Gastroesophageal sphincter (tissue), 4 donors: ENCODE results near the gene GLIPR1L2. TPM values are rescaled to one million over a fixed set of nuclear protein-coding genes. Genes with fewer than 3 reads are reported as not detected.

Experiments used
- ATAC-seq: fragments of 150-250 bp; one replicate; pipeline ENCODE4 v1.9.1; 2016; ENCODE audit warnings: mild to moderate bottlenecking, moderate library complexity
- H3K27ac ChIP-seq, 4 donors: fragments of 200-600 bp; sonication (generic) in 3 of 4; 1 replicate in 3 of 4; 2 replicates in 1 of 4; pipeline ENCODE4 v1.5.1; 2016 to 2019
- H3K27me3 ChIP-seq: fragments of 200-600 bp; sonication (generic); one replicate; pipeline ENCODE4 v1.5.1; 2019
- H3K36me3 ChIP-seq, 2 donors: fragments of 200-600 bp; sonication (generic); one replicate each; pipeline ENCODE4 v1.5.1; 2019; ENCODE audit warnings: control low read depth in 1 of 2
- H3K4me1 ChIP-seq, 3 donors: fragments of 200-600 bp; sonication (generic); 1 replicate in 2 of 3; 2 replicates in 1 of 3; pipeline ENCODE4 v1.5.1; 2016 to 2019; ENCODE audit warnings: control low read depth in 2 of 3
- H3K4me3 ChIP-seq, 2 donors: fragments of 200-600 bp; sonication (generic); one replicate each; pipeline ENCODE4 v1.5.1; 2019; ENCODE audit warnings: mild to moderate bottlenecking in 1 of 2, moderate library complexity in 1 of 2
- H3K9me3 ChIP-seq, 3 donors: fragments of 200-600 bp; sonication (generic); one replicate each; pipeline ENCODE4 v1.5.1; 2017 to 2019; ENCODE audit warnings: control low read depth in 2 of 3
- CTCF ChIP-seq, 4 experiments: fragments of 200-600 bp in 2 of 4; fragments of 450-650 bp in 2 of 4; sonication (generic) in 1 of 4; IDR thresholded peaks; one replicate each; pipeline ENCODE4 v1.5.1; 2017 to 2019; ENCODE audit warnings: antibody characterized with exemption in 4 of 4, mild to moderate bottlenecking in 2 of 4, moderate library complexity in 2 of 4
- EP300 ChIP-seq: sonication (generic); formaldehyde crosslinking; IDR thresholded peaks from one replicate; pipeline ENCODE4 v1.6.1; 2017; ENCODE audit warnings: antibody characterized with exemption, mild to moderate bottlenecking
- POLR2A ChIP-seq, 2 donors: fragments of 450-650 bp; IDR thresholded peaks; one replicate each; pipeline ENCODE4 v1.6.1; 2017; ENCODE audit warnings: antibody characterized with exemption in 2 of 2, mild to moderate bottlenecking in 2 of 2, moderate library complexity in 1 of 2
- POLR2AphosphoS5 ChIP-seq: sonication (generic); formaldehyde crosslinking; IDR thresholded peaks from one replicate; pipeline ENCODE4 v1.6.1; 2017; ENCODE audit warnings: antibody characterized with exemption
- WGBS, 2 donors: methylation state at CpG; one replicate each; pipeline ENCODE4 v1.1.5; 2018; ENCODE audit warnings: low coverage in 1 of 2; 5-methylcytosine and 5-hydroxymethylcytosine counted together
- total RNA-seq, 4 donors: library from RNA; depleted of rRNA; stranded (reverse); fragments of >200 nt; gene quantifications; one replicate each; pipeline ENCODE4 v1.1.0, GENCODE V29; 2016

GLIPR1L2 gene
- total RNA-seq, 4 donors from 2014 or later: 0.13 to 2.3 (median 1.2) TPM

- ATAC-seq: no peak
- TF ChIP-seq POLR2AphosphoS5 (no peak), POLR2A (IDR thresholded peaks at IDR 0.05) (no peak), EP300 (no peak), CTCF (IDR thresholded peaks at IDR 0.05) (no peak)
- Histone ChIP-seq H3K9me3 (no peaks in the 10 kb centered on the region), H3K27ac (no peak overlapping the region), H3K27me3 (no peaks in the 10 kb centered on the region), H3K4me1 (peaks cover 0 to 21% (median 7%) of the 10 kb centered on the region in 3 donors), H3K4me3 (no peak overlapping the region), H3K36me3 (no peaks in the 10 kb centered on the region)
- WGBS, 2 donors: 83 to 94% methylated on average over 2 of the region's 2 CpGs
Measured at GRCh38 chr12:75374971-75375370, 15.9 kb upstream of the GLIPR1L2 start.

GRCh38 chr12:75378354-75378753, 12.5 kb upstream of the GLIPR1L2 start:
- H3K9me3 ChIP-seq: no peaks in the 10 kb centered on the region
- no peaks in the 10 kb centered on the region for H3K27me3 ChIP-seq
- peak overlapping the region; percentile 45 to 62 (median 51) for H3K27ac ChIP-seq
- no peak overlapping the region for H3K4me3 ChIP-seq
- whole genome bisulfite sequencing, 2 donors: 56% methylated on average over 1 of the region's 1 CpG; no CpG with 5 or more reads in 1 of the 2 donors
- H3K4me1 ChIP-seq: peaks cover 0 to 21% (median 7%) of the 10 kb centered on the region in 3 donors
- no peaks in the 10 kb centered on the region for H3K36me3 ChIP-seq
- peak; percentile 50 for ATAC-seq
- TF ChIP-seq POLR2A (IDR thresholded peaks at IDR 0.05) (no peak), EP300 (no peak), CTCF (IDR thresholded peaks at IDR 0.05) (no peak)

GRCh38 chr12:75389061-75389460, 1.8 kb upstream of the GLIPR1L2 start:
- peaks cover 7 to 33% (median 7%) of the 10 kb centered on the region in 3 donors for H3K4me1 ChIP-seq
- H3K27me3 ChIP-seq: no peaks in the 10 kb centered on the region
- no peaks in the 10 kb centered on the region for H3K9me3 ChIP-seq
- TF ChIP-seq CTCF (IDR thresholded peaks at IDR 0.05): no peak
- TF ChIP-seq EP300: no peak
- TF ChIP-seq POLR2A (IDR thresholded peaks at IDR 0.05): no peak
- TF ChIP-seq POLR2AphosphoS5: no peak
- no peak overlapping the region for H3K4me3 ChIP-seq
- no peak for ATAC-seq
- no peaks in the 10 kb centered on the region for H3K36me3 ChIP-seq
- H3K27ac ChIP-seq: peak overlapping the region; percentile 34 to 95 (median 91)
- 83 to 92% methylated on average over 1 of the region's 1 CpG for WGBS, 2 donors

- H3K27ac ChIP-seq: peak overlapping the region; percentile 72 to 95 (median 91)
- H3K36me3 ChIP-seq: no peaks in the 10 kb centered on the region
- WGBS, 2 donors: 0 to 40% methylated on average over 1 of the region's 1 CpG
- ATAC-seq: no peak
- H3K4me3 ChIP-seq: peak overlapping the region; percentile 10 to 62
- TF ChIP-seq POLR2A (IDR thresholded peaks at IDR 0.05): no peak
- no peak for TF ChIP-seq EP300
- no peak for TF ChIP-seq CTCF (IDR thresholded peaks at IDR 0.05)
- no peak for TF ChIP-seq POLR2AphosphoS5
- H3K9me3 ChIP-seq: no peaks in the 10 kb centered on the region
- peaks cover 7 to 33% (median 7%) of the 10 kb centered on the region in 3 donors for H3K4me1 ChIP-seq
- no peaks in the 10 kb centered on the region for H3K27me3 ChIP-seq
Measured at GRCh38 chr12:75389706-75390105, 1.2 kb upstream of the GLIPR1L2 start.

GRCh38 chr12:75390156-75390898, 562 bp upstream of the GLIPR1L2 start:
- Histone ChIP-seq H3K9me3 (no peaks in the 10 kb centered on the region), H3K4me1 (peaks cover 7 to 33% (median 7%) of the 10 kb centered on the region in 3 donors), H3K27me3 (no peaks in the 10 kb centered on the region), H3K36me3 (no peaks in the 10 kb centered on the region), H3K27ac (peak overlapping the region; percentile 72 to 95 (median 91)), H3K4me3 (peak overlapping the region; percentile 62 to 93)
- 22 to 33% methylated on average over 6 of the region's 6 CpGs for WGBS, 2 donors
- peak; percentile 16 for ATAC-seq
- TF ChIP-seq POLR2AphosphoS5 (no peak), POLR2A (IDR thresholded peaks at IDR 0.05) (no peak), CTCF (IDR thresholded peaks at IDR 0.05) (no peak), EP300 (no peak)
